ENCODE data around the gene CEMIP2.

CEMIP2 gene

DNA sequence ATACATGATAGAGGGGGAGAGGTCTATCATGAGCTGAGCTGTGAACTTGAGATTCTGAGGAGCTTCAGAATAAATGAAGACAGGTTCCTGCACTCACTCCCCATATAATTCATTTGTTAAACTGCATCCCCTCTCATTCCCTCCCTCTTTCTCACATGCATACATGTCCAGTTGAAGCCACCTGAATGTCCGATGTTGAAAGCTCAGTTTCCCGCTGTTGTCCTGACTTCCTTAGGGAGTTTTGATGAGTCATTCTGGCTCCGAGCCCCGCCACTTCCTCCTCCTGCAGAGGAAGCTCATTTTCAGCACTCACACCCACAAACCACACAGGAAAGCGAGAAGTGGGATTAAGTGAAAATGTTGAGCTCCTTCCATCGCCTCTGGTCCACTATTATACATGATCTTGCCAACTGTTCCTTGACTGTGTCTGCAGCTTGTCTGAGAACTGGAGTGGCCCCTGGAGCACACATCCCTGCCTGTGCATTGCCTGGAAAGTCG lies 121.2 kb downstream of the CEMIP2 start:
- DNase-seq (ENCODE audit: low read depth in 2 of 2), result no peak

- DNase-seq (ENCODE audit: low read depth in 2 of 2), result no peak
These were observed 122.2 kb downstream of the CEMIP2 start for GRCh38 chr9:71646131-71646530.

GRCh38 chr9:71644819-71645362 lies 123.4 kb downstream of the CEMIP2 start:
- DNase-seq (ENCODE audit: low read depth in 2 of 2), result no peak

GRCh38 chr9:71643330-71643729 lies 125.0 kb downstream of the CEMIP2 start:
- no peak for DNase-seq (ENCODE audit: low read depth in 2 of 2)

DNA sequence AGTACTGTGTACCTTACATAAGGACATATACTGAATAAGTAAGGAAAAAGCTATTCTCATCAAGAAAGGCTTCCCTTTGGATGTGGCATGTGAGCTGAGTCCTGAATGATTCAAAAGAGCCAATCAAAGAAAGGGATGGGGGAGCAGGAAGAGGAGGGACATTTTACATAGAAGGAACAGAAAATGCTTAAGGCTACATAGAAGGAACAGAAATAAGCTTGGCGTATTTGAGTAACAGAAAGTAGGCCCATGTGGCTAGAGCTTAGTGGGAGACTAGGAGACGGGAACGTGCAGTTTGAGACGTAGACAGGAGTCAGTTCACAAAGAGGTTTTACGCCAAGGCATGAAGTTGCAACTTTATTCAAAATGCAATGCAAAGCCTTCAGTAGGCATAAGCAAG lies 126.3 kb downstream of the CEMIP2 start:
- DNase-seq (ENCODE audit: low read depth in 2 of 2), result no peak

DNA sequence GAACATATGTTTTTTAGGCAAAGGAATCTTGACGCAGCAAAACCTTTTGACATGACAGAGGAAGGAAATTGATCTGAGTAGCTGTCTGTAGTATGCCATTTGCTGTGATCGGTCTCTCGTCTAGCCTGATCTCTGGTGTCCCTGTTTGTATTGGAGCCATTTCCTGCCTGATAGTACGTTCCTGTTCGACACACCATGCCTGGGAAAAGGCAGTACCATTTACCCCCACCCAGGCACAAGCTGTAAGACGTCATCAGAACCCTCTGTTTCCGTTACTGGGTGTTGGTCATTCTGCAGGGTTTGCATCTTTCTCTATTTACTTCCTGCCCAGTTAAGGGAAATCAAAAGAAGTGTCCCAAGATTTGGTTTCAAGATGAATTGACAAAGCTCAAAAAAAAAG lies 129.7 kb downstream of the CEMIP2 start:
- no peak for DNase-seq (ENCODE audit: low read depth in 2 of 2)

DNA sequence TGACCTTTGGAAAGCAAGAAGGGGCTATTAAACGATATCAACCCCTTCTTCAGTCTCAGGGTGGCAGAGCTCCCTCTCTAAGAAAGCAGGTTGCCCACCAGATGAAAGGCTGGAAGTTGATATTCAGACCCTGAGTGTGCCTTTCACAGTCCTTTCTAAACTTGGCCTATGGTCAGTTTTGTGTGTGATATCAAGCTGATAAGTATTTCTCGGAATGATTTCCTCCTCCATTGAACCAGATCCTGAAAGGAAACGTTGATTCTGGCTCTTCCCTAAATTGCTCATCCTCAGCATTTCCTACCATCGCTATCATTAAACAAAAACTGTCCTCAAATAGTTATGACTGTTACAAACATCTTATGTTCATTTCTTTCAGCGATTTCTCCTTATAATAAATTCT lies 130.4 kb downstream of the CEMIP2 start:
- no peak for DNase-seq (ENCODE audit: low read depth in 2 of 2)

GRCh38 chr9:71637375-71637774 lies 130.9 kb downstream of the CEMIP2 start:
- no peak for DNase-seq (ENCODE audit: low read depth in 2 of 2)

GRCh38 chr9:71636143-71636839 lies 132.0 kb downstream of the CEMIP2 start:
- no peak for DNase-seq (ENCODE audit: low read depth in 2 of 2)

DNA sequence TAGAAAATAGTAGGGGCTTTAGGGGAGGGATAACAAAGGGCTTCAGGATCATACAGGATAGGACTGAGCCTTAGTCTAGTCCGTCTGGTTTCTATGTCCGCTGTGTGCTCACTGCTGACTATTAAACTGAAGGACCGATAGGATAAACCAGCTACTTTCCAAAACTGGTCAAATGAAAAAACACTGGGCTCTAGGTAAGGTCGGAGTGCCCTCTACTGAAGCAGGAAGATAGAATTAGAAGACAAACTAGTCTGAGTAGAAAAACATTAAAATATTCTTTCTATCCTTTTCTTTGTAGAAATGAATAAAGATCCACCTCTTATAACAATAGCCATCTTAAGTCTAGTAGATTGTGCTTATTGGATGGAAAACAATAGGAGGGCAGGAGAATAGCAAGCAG lies 133.6 kb downstream of the CEMIP2 start:
- no peak for DNase-seq (ENCODE audit: low read depth in 2 of 2)
